Activated B cell treated with CpG ODN at 0.5 μM for 24 hours (primary cell): ENCODE data around the gene CCR9. TPM values are rescaled to one million over a fixed set of nuclear protein-coding genes. Genes with fewer than 3 reads are reported as not detected.

Experiments used
- ATAC-seq: fragments of 200-7000 bp; cut with Tn5 transposase; one replicate; pipeline ENCODE4 v1.10.0; 2021; ENCODE audit warnings: low read depth, mild to moderate bottlenecking, moderate library complexity
- CTCF ChIA-PET: fragments of 350-600 bp; sonication (Branson Sonifier 250); formaldehyde crosslinking; loops from one replicate; lab custom pipeline; 2021; ENCODE audit warnings: antibody characterized with exemption; lab: Charles Lee
- POLR2A ChIA-PET: fragments of 350-600 bp; sonication (Branson Sonifier 250); formaldehyde crosslinking; loops from one replicate; lab custom pipeline; 2021; ENCODE audit warnings: antibody characterized with exemption; lab: Charles Lee
- DNase-seq: peaks from one replicate; pipeline ENCODE4 v3.0.0; 2022
- H3K27ac Mint-ChIP-seq: one replicate; pipeline ENCODE4 v1.8.0; 2020; ENCODE audit warnings: mixed read lengths
- H3K27me3 Mint-ChIP-seq: one replicate; pipeline ENCODE4 v1.8.0; 2021; ENCODE audit warnings: mixed read lengths
- H3K36me3 Mint-ChIP-seq: one replicate; pipeline ENCODE4 v1.8.0; 2021; ENCODE audit warnings: low read depth, mixed read lengths
- H3K4me1 Mint-ChIP-seq: one replicate; pipeline ENCODE4 v1.8.0; 2021; ENCODE audit warnings: mixed read lengths
- H3K4me3 Mint-ChIP-seq: one replicate; pipeline ENCODE4 v1.8.0; 2020; ENCODE audit warnings: mild to moderate bottlenecking, mixed read lengths
- H3K9me3 Mint-ChIP-seq: one replicate; pipeline ENCODE4 v1.8.0; 2020; ENCODE audit warnings: mixed read lengths
- intact Hi-C: fragments of 100-400 bp; cut with micrococcal nuclease; formaldehyde crosslinking; loops from one replicate; pipeline ENCODE4 v1.15.1; 2024
- total RNA-seq: library from RNA; stranded (reverse); gene quantifications from 2 replicates; pipeline ENCODE4 v1.2.3, GENCODE V29; 2022
- TF ChIP-seq, protein P1 (sequence below): fragments of 200-600 bp; IDR thresholded peaks from one replicate; pipeline ENCODE4 v1.8.0; 2022; ENCODE audit warnings: antibody characterized with exemption, mild to moderate bottlenecking

Gene CCR9
- total RNA-seq, 1 donor from 2014 or later, result 0.84 TPM

DNA sequence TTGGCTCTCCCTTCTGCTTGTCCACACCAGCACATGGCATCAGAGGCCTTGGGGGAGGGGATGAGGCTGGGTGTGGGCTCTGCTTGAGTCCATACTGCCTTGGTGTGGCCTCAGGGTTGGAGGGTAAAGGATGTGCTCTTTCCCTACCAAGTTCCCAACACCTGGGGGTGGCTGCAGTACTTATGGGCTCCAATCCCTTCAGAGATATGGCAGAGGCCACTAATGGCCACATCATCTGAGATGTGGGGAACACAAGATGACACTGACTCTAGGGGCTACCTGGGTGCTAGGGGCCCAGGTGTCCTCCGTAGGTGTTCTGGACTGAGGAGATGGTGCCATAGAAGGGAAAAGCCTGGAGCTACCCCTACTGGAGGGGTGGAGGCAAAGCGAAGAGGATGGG lies 63.8 kb downstream of the CCR9 start:
- H3K9me3 Mint-ChIP-seq, result no peaks in the 10 kb centered on the region
- no peaks in the 10 kb centered on the region for H3K4me1 Mint-ChIP-seq
- H3K36me3 Mint-ChIP-seq, result peaks cover 94% of the 10 kb centered on the region
- TF ChIP-seq, protein P1, sequence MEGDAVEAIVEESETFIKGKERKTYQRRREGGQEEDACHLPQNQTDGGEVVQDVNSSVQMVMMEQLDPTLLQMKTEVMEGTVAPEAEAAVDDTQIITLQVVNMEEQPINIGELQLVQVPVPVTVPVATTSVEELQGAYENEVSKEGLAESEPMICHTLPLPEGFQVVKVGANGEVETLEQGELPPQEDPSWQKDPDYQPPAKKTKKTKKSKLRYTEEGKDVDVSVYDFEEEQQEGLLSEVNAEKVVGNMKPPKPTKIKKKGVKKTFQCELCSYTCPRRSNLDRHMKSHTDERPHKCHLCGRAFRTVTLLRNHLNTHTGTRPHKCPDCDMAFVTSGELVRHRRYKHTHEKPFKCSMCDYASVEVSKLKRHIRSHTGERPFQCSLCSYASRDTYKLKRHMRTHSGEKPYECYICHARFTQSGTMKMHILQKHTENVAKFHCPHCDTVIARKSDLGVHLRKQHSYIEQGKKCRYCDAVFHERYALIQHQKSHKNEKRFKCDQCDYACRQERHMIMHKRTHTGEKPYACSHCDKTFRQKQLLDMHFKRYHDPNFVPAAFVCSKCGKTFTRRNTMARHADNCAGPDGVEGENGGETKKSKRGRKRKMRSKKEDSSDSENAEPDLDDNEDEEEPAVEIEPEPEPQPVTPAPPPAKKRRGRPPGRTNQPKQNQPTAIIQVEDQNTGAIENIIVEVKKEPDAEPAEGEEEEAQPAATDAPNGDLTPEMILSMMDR, result no peak
- H3K4me3 Mint-ChIP-seq, result no peak overlapping the region
- DNase-seq (no peak), ATAC-seq (no peak)
- no peaks in the 10 kb centered on the region for H3K27me3 Mint-ChIP-seq
- ChIA-PET CTCF (no interaction called here), POLR2A (no interaction called here)
- intact Hi-C loops, result no loop called here
- no peak overlapping the region for H3K27ac Mint-ChIP-seq

GRCh38 chr3:45950686-45951600 lies 64.6 kb downstream of the CCR9 start:
- Mint-ChIP-seq H3K9me3 (no peaks in the 10 kb centered on the region), H3K36me3 (peaks cover 93% of the 10 kb centered on the region), H3K4me1 (no peaks in the 10 kb centered on the region), H3K27me3 (no peaks in the 10 kb centered on the region), H3K27ac (no peak overlapping the region), H3K4me3 (no peak overlapping the region)
- ATAC-seq (no peak), DNase-seq (no peak)
- intact Hi-C loops, result no loop called here
- CTCF ChIA-PET, result interaction anchor here (1.2 kb wide), 1 partner anchor 12 kb away, joined by 4 read pairs; no protein-coding TSS in a partner anchor
- POLR2A ChIA-PET, result no interaction called here
- TF ChIP-seq, protein P1, result no peak

DNA sequence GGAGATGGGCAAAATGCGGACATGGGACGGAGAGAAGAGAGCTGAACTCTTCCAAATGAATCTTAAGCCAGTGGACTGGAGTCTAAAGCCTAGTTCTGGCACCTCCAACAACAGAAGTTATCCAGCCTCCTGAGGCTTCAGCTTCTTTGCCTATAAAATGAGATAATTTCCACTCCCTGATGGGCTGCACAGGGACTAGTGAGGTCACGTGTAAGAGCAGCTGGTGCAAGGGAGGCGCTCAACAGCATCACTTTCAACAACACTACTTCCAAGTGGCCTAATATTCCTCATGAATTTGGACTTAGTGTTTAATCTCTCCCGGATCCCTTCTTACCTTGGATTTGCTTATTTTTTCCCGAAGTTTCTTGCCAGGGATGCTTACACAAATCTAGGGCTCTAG lies 65.6 kb downstream of the CCR9 start:
- no peaks in the 10 kb centered on the region for H3K27me3 Mint-ChIP-seq
- H3K4me1 Mint-ChIP-seq, result no peaks in the 10 kb centered on the region
- CTCF ChIA-PET, result interaction anchor here (1.2 kb wide), 1 partner anchor 13 kb away, joined by 4 read pairs; no protein-coding TSS in a partner anchor
- intact Hi-C loops, result no loop called here
- TF ChIP-seq, protein P1, result no peak
- ATAC-seq (no peak), DNase-seq (no peak)
- POLR2A ChIA-PET, result no interaction called here
- no peak overlapping the region for H3K27ac Mint-ChIP-seq
- H3K4me3 Mint-ChIP-seq, result no peak overlapping the region
- no peaks in the 10 kb centered on the region for H3K9me3 Mint-ChIP-seq
- peaks cover 92% of the 10 kb centered on the region for H3K36me3 Mint-ChIP-seq

DNA sequence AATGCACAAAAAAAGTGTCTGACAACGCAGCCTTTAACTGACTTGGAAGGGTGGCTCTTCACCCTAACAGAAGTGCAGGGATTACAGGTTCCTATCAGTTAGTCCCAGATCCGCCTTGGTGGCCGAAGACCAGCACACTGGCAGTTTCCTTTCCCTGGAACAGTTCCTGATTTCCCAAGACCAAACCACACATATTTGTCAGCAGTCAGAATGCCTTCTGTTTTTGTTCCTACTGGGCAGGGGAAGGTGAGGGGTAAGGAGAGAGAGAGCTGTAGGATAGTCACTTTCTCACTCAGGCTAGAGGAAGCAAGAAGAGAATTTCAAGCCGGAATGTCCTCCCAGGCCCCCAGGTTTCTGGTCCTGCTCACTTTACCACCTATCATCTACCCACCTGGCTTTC lies 66.1 kb downstream of the CCR9 start:
- no peak for DNase-seq
- CTCF ChIA-PET, result interaction anchor here (1.2 kb wide), 1 partner anchor 13 kb away, joined by 4 read pairs; no protein-coding TSS in a partner anchor
- intact Hi-C loops, result no loop called here
- Mint-ChIP-seq H3K9me3 (no peaks in the 10 kb centered on the region), H3K4me1 (no peaks in the 10 kb centered on the region), H3K27me3 (no peaks in the 10 kb centered on the region), H3K4me3 (no peak overlapping the region), H3K36me3 (peaks cover 92% of the 10 kb centered on the region), H3K27ac (no peak overlapping the region)
- POLR2A ChIA-PET, result no interaction called here
- TF ChIP-seq, protein P1, result no peak
- ATAC-seq, result no peak

Other genes starting within 250 kb of the CCR9 start
- gene SACM1L, start 197.1 kb upstream of the CCR9 start, total RNA-seq, result 43.1 and 55.5 TPM in 2 replicates
- gene SLC6A20, start 90.0 kb upstream of the CCR9 start, total RNA-seq, result not detected in 2 replicates
- gene LZTFL1, start 44.4 kb upstream of the CCR9 start, total RNA-seq, result 10.8 and 12.6 TPM in 2 replicates
- not detected in 2 replicates for gene CXCR6, start 56.9 kb downstream of the CCR9 start, total RNA-seq
- gene FYCO1, start 109.3 kb downstream of the CCR9 start, total RNA-seq, result 10.6 and 14.9 TPM in 2 replicates
- gene XCR1, start 140.9 kb downstream of the CCR9 start, total RNA-seq, result not detected in 2 replicates